Hematopoietic multipotent progenitor cell treated with erythropoietin and hydrocortisone succinate and interleukin-3 and kit ligand, for 15 days (in vitro differentiated cells): ENCODE measurements around the gene GLCCI1.
A peak's percentile ranks its signal among the peaks of the same experiment; 100 is the strongest.

Experiments
- DNase-seq: peaks from one replicate; pipeline ENCODE4 v3.0.0-alpha.2; 2015; ENCODE audit warnings: low spot score

Gene GLCCI1

GRCh38 chr7:7968544-7969305 is at the start of gene GLCCI1:
TSS of gene GLCCI1 (plus strand) at chr7:7968796. CDS start at chr7:7969351, 555 bp downstream.
- peak; percentile 97 for DNase-seq

- no peak for DNase-seq
Measured at GRCh38 chr7:7919449-7919945, 49.1 kb upstream of the GLCCI1 start.

- no peak for DNase-seq
Measured at GRCh38 chr7:7920056-7920455, 48.5 kb upstream of the GLCCI1 start.

GRCh38 chr7:7920481-7920880 is 48.1 kb upstream of the GLCCI1 start:
- no peak for DNase-seq

GRCh38 chr7:7921830-7922229 is 46.8 kb upstream of the GLCCI1 start:
- DNase-seq: no peak

GRCh38 chr7:7922684-7923385 is 45.8 kb upstream of the GLCCI1 start:
- no peak for DNase-seq

GRCh38 chr7:7923818-7924217 is 44.8 kb upstream of the GLCCI1 start:
- DNase-seq: no peak

- no peak for DNase-seq
Measured at GRCh38 chr7:7924303-7924702, 44.3 kb upstream of the GLCCI1 start.

- no peak for DNase-seq
Measured at GRCh38 chr7:7931626-7932025, 37.0 kb upstream of the GLCCI1 start.

GRCh38 chr7:7932553-7932952 is 36.0 kb upstream of the GLCCI1 start:
- DNase-seq: no peak

GRCh38 chr7:7933915-7934526 is 34.6 kb upstream of the GLCCI1 start:
- no peak for DNase-seq

GRCh38 chr7:7934945-7935344 is 33.7 kb upstream of the GLCCI1 start:
- no peak for DNase-seq

GRCh38 chr7:7938471-7938870 is 30.1 kb upstream of the GLCCI1 start:
- no peak for DNase-seq

- DNase-seq: no peak
Measured at GRCh38 chr7:7943951-7944350, 24.6 kb upstream of the GLCCI1 start.

GRCh38 chr7:7944619-7945282 is 23.8 kb upstream of the GLCCI1 start:
- no peak for DNase-seq

GRCh38 chr7:7946486-7946885 is 22.1 kb upstream of the GLCCI1 start:
- no peak for DNase-seq

- no peak for DNase-seq
Measured at GRCh38 chr7:7948232-7948631, 20.4 kb upstream of the GLCCI1 start.

GRCh38 chr7:7953806-7954205 is 14.8 kb upstream of the GLCCI1 start:
- no peak for DNase-seq

GRCh38 chr7:7956531-7957128 is 12.0 kb upstream of the GLCCI1 start:
- no peak for DNase-seq

GRCh38 chr7:7957513-7957912 is 11.1 kb upstream of the GLCCI1 start:
- DNase-seq: no peak

- no peak for DNase-seq
Measured at GRCh38 chr7:7959979-7960670, 8.5 kb upstream of the GLCCI1 start.
